AG20443 (cell line): Measurements from ENCODE around the gene LSMEM2.
A peak's percentile ranks its signal among the peaks of the same experiment; 100 is the strongest.
"Not testable (repeated sequence)": the region's sequence is repeated elsewhere in the genome, so short reads cannot be mapped to it uniquely, and the experiment has no call there.

Experiments used
- DNase-seq: peaks from one replicate; pipeline ENCODE4 v3.0.0; 2012; ENCODE audit warnings: low spot score, mixed read lengths

The LSMEM2 gene

GRCh38 chr3:50245831-50246516, 32.9 kb upstream of the LSMEM2 start:
- DNase-seq, result peak; percentile 86

GRCh38 chr3:50246517-50246954, 32.4 kb upstream of the LSMEM2 start:
- DNase-seq, result peak; percentile 81

DNA sequence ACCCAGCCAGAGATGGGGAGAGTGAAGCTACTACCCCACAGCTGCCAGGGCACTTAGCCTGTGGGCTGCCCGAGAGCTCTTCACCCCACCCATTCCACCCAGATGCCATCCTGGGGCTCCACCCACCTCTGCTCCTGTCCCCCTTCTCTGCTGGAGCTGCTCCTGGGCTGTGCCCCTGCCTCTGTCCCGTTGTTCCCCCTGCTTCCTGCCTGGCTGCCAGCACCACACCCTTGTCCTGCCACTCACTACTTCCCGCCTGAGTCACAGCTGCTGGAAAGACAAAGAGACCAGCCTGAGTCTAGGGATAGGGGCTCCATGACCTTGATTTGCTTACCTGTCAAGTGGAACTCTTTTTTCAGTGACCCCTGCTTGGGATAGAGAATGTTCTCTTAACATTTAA, 30.5 kb upstream of the LSMEM2 start:
- no peak for DNase-seq

GRCh38 chr3:50249457-50249856, 29.4 kb upstream of the LSMEM2 start:
- no peak for DNase-seq

- DNase-seq, result no peak
These were observed 28.4 kb upstream of the LSMEM2 start for GRCh38 chr3:50250514-50250913.

GRCh38 chr3:50251220-50251619, 27.7 kb upstream of the LSMEM2 start:
- peak; percentile 66 for DNase-seq

- DNase-seq, result peak; percentile 68
These were observed 24.2 kb upstream of the LSMEM2 start for GRCh38 chr3:50254577-50255250.

- DNase-seq, result no peak
These were observed 23.7 kb upstream of the LSMEM2 start for GRCh38 chr3:50255251-50255615.

GRCh38 chr3:50256978-50257890, 21.7 kb upstream of the LSMEM2 start:
- DNase-seq, result no peak

GRCh38 chr3:50258029-50258680, 20.7 kb upstream of the LSMEM2 start:
- no peak for DNase-seq

GRCh38 chr3:50258979-50259378, 19.9 kb upstream of the LSMEM2 start:
- no peak for DNase-seq

DNA sequence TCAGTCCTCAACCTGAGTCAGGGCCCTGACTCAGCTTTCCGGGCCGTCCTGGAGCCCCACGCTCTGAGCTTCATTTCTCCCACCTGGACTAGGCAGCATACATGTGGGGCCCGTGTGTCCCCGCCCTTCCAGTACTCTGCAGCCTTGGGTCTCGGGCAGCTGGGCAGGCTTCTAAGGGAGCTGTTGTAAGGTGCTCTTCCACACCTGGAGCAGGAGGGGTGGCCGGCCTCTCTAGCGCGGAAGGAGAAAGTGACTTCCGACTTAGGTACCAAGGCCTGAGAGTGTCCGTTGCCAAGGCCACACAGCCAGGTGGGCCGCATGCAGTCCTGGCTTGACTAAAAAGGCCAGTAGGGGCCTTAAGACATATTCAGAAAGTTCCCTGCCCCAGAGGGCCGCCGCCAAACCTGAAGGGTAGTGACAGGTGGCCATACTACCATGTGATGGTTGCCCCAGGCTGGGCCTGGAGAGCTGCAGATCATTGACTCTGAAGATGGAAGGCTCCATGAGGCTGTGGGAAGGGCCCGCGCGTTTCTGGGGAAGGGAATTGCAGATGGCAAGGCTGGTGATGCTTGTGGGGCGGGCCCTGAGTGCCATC, 19.4 kb upstream of the LSMEM2 start:
- no peak for DNase-seq

DNA sequence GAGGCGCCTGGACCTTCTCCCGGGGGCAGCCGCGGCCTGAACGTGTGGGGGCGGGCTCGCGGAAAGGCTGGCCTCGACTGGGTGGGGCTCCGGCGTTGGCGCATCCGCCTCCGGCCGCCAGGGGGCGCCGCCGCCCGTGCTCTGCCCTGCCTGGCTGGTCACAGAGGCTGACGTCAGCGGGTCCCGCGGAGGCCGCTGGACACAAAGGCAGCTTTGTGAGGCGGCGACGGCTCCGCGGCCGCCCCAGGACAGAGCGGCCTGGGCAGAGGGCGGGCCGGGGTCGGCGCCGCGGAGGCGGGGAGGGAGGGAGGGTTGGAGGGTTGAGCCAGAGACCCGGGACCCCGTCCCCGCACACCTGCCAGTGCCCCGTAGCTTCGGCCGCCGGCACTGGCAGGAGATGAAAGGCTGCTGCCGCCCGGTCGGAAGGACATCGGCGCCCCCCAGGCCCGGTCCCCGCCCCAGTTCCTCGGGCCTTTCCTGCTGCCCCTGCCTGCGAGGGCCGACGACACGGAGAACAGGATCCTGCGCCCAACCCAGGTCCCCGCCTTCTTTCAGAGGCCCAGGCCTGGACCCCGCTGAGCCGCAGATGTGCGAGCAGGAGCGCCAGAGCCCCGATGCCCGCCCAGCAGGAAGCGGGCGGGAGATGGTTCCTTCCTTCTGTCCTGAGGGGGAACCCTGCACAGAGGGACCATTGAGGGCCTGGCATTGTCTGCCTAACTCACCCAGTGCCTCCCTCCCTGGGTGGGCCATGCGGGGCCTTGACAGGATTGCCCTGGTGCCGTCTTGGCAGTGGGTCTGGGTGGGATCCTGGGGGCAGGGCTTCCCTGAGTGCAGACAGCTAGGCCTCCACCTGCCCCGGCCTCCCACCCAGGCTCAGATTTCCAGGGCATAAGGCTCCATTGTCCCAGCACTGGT, 18.6 kb upstream of the LSMEM2 start:
- peak; percentile 96 for DNase-seq

GRCh38 chr3:50260942-50261441, 17.9 kb upstream of the LSMEM2 start:
- no peak for DNase-seq

DNA sequence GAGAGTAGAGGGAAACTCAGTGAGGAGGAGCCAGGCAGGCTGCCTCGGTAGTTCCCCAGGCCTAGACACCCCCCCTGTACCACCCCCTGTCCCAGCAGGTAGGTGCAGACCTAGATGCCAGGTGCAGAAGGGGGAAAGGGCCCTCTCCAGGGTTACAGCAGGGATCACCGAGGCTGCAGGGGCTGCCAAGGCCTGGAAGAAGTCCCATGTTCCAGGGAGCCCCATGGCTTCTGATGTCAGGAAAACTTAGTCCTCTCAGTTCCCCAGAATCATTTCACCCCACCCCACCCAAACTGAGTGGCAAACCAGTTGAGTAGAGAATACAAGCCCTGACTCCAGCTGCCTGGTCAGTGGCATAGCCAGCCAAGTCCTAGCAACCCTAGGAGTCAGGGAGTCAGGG, 17.4 kb upstream of the LSMEM2 start:
- no peak for DNase-seq

- DNase-seq, result not testable (repeated sequence)
These were observed 16.7 kb upstream of the LSMEM2 start for GRCh38 chr3:50262200-50262599.

DNA sequence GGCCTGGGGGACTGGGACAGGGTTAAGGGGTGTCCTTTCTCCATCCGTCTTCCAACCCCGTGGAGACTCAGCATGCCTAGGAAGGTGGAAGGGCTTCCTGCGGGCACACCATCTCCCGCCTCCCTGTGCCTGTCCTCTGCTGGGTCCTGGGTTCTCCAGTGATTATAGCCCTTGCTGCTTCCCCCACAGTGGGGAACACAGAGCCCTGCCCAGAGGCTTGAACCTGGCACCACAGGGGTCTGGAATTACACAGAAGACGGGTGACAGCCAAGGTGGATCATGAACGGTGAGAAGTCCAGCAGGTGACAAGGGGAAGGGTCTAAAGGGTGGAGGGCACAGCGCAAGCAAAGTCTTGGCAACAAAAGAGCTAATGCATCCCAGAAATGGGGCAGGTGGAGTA, 16.1 kb upstream of the LSMEM2 start:
- no peak for DNase-seq

GRCh38 chr3:50263478-50264382, 15.2 kb upstream of the LSMEM2 start:
- no peak for DNase-seq

GRCh38 chr3:50264383-50264963, 14.4 kb upstream of the LSMEM2 start:
- DNase-seq, result peak; percentile 95
